AG10803 (cell line): ENCODE data around the gene EPS8L2.

ENCODE experiments used
- DNase-seq: peaks from one replicate; pipeline ENCODE4 v3.0.0; 2010; ENCODE audit warnings: low read depth
- H3K4me3 ChIP-seq: 2 replicates; pipeline ENCODE4 v1.5.1; 2011; ENCODE audit warnings: mild to moderate bottlenecking, low read length, control low read depth
- TF ChIP-seq, protein P1 (sequence below): conservative IDR thresholded peaks from 2 replicates; pipeline ENCODE4 v1.5.1; 2011; ENCODE audit warnings: mild to moderate bottlenecking, low read length, control low read depth, inconsistent platforms

EPS8L2 gene

GRCh38 chr11:699116-699508 lies 6.9 kb upstream of the EPS8L2 start:
- TF ChIP-seq, protein P1, sequence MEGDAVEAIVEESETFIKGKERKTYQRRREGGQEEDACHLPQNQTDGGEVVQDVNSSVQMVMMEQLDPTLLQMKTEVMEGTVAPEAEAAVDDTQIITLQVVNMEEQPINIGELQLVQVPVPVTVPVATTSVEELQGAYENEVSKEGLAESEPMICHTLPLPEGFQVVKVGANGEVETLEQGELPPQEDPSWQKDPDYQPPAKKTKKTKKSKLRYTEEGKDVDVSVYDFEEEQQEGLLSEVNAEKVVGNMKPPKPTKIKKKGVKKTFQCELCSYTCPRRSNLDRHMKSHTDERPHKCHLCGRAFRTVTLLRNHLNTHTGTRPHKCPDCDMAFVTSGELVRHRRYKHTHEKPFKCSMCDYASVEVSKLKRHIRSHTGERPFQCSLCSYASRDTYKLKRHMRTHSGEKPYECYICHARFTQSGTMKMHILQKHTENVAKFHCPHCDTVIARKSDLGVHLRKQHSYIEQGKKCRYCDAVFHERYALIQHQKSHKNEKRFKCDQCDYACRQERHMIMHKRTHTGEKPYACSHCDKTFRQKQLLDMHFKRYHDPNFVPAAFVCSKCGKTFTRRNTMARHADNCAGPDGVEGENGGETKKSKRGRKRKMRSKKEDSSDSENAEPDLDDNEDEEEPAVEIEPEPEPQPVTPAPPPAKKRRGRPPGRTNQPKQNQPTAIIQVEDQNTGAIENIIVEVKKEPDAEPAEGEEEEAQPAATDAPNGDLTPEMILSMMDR = no peak
- DNase-seq = no peak
- H3K4me3 ChIP-seq = no peak overlapping the region

DNA sequence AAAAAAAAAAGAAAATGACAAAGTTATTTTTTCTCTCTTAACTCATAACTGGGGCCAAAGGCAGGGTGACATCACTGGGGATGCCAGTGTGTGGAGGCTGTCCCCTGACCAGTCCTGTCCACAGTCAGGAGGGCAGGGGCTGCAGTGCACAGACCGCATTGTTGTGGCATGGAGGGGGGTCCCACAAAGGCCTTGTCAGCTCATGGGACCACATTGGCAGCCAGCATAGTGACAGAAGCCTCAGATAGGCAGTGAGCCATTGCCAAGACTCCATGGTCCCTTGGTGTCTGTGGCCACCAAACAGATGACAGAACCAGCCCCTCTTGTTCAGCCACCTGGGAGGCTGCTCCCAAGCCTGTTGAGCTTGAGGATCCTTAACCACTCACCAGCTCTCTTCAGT lies 6.3 kb upstream of the EPS8L2 start:
- no peak overlapping the region for H3K4me3 ChIP-seq
- TF ChIP-seq, protein P1 = no peak
- DNase-seq = no peak

DNA sequence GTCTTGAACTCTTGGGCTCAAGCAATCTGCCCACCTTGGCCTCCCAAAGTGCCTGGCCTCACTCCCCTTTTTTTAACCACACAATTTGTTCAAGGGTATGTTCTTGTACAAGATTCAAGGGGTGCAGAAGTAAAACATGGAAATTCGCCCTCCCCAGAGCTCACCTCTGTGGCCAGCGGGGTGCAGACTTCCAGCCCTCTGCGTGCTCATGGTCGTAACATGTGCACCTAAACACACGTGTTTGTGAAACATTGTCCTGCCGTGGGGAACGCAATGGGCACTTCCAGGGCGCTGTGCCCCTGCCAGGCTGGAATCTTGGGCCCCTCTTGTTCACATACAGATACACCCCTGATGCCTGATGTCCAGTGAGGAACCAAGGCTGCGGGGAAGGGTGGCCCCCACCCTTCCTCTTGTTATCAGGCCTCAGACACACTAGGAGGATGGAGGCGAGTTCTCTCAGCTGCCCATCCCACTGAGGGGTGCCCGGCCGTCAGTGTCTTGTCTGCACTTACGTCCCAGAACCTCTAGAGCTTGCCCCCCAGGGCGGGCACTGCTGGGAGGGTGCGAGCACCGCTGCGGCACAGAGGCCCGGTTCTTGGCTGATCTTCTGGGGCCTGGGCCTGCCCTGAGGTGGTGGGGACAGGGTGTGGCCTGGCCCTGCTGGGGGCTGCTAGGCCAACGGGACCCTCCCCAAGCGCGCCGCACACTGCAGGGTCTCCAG lies 4.1 kb upstream of the EPS8L2 start:
- DNase-seq = no peak
- no peak overlapping the region for H3K4me3 ChIP-seq
- TF ChIP-seq, protein P1 = no peak

DNA sequence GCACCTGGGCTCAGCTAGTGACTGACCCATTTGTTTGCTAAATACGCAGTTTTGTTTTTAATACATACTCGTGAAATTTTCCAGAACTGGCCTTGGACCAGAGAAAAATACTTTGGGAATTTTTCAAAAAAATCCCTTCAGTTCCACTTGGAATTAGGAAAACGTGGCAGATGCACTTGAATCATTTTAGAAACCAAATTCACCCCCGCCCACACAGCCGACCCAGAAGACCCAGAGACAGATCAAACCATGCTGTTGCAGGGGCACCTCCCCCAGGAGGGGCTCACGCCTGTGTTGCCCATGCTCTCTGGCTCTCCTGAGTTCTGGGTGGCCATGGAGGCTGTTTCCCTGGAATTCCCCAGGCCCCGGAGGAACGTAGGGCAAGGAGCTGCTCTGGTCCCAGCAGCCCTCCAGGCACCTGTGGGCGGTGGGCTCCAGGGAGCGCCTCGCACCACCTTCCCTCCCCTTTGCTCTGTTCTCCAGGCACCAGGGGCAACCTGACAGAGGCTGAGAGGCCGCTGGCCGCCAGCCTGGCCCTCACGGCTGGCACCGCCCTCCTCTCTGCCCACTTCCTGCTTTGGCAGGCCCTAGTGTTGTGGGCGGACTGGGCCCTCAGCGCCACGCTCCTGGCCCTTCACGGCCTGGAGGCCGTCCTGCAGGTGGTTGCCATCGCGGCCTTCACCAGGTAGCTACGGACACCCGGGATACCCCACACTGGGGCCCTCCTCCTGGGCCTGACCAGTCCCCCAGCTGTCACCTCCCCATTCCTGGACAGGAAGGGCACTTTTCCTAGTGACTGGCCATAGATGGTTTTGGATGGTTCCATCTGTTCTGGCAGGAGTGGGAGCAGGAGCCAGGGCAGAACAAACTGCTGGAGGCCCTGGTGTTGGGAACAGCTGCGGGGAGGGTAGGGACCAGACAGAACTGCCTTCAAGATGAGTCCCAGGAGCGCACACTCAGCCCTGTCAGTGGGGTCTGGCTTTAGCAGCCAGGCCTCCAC lies 3.3 kb upstream of the EPS8L2 start:
- TF ChIP-seq, protein P1 = no peak
- H3K4me3 ChIP-seq = no peak overlapping the region
- DNase-seq = no peak

GRCh38 chr11:703506-703905 lies 2.5 kb upstream of the EPS8L2 start:
- DNase-seq = no peak
- TF ChIP-seq, protein P1 = no peak
- H3K4me3 ChIP-seq = no peak overlapping the region

- H3K4me3 ChIP-seq = 0 out of 2 replicates have a peak overlapping the region, but pooled peaks have one; percentile 89
- DNase-seq = no peak
- TF ChIP-seq, protein P1 = no peak
Observed at GRCh38 chr11:704228-704674, 1.8 kb upstream of the EPS8L2 start.
